K562 (cell line): ENCODE measurements around the gene TREH. TPM values are rescaled to one million over a fixed set of nuclear protein-coding genes. Genes with fewer than 3 reads are reported as not detected.
A peak's percentile ranks its signal among the peaks of the same experiment; 100 is the strongest.

ENCODE experiments used
- CBFA2T3 ChIP-seq: fragments of 450-650 bp; IDR thresholded peaks from 2 replicates; pipeline ENCODE4 v1.6.1; 2017
- ELF4 ChIP-seq: fragments of 450-650 bp; formaldehyde crosslinking; IDR thresholded peaks from 2 replicates; pipeline ENCODE4 v1.4.0; 2022; ENCODE audit warnings: missing genetic modification characterization
- HIVEP1 ChIP-seq: fragments of 250-450 bp; sonication (Bioruptor Pico); IDR thresholded peaks from 2 replicates; pipeline ENCODE4 v1.4.0; 2020; ENCODE audit warnings: mild to moderate bottlenecking
- MCM7 ChIP-seq, 2 experiments: fragments of 450-650 bp; IDR thresholded peaks; 2 replicates each; pipeline ENCODE4 v1.6.1; 2016 to 2018
- MLLT1 ChIP-seq, 2 experiments: fragments of 450-650 bp; IDR thresholded peaks; 2 replicates each; pipeline ENCODE4 v1.6.1; 2016
- NCOR1 ChIP-seq: fragments of 450-650 bp; IDR thresholded peaks from 2 replicates; pipeline ENCODE4 v1.6.1; 2016; ENCODE audit warnings: mild to moderate bottlenecking, moderate library complexity
- SMARCE1 ChIP-seq: fragments of 450-650 bp; IDR thresholded peaks from 2 replicates; pipeline ENCODE4 v1.7.1; 2016; ENCODE audit warnings: mild to moderate bottlenecking
- ZNF277 ChIP-seq: fragments of 250-450 bp; sonication (Bioruptor Pico); IDR thresholded peaks from 2 replicates; pipeline ENCODE4 v1.8.0; 2022; ENCODE audit warnings: inconsistent platforms, mild to moderate bottlenecking, moderate library complexity, borderline replicate concordance
- ZNF3 ChIP-seq: fragments of 250-450 bp; sonication (Bioruptor Pico); IDR thresholded peaks from 2 replicates; pipeline ENCODE4 v1.5.0; 2021; ENCODE audit warnings: mild to moderate bottlenecking, moderate library complexity
- ZNF436 ChIP-seq: fragments of 250-450, 450-650 bp; sonication (Bioruptor Pico); formaldehyde crosslinking; IDR thresholded peaks from 2 replicates; pipeline ENCODE4 v1.7.0; 2020; ENCODE audit warnings: mild to moderate bottlenecking
- ZNF592 ChIP-seq: fragments of 450-650 bp; IDR thresholded peaks from 2 replicates; pipeline ENCODE4 v1.6.1; 2017; ENCODE audit warnings: antibody characterized with exemption, mild to moderate bottlenecking
- ZNF668 ChIP-seq: fragments of 250-450 bp; sonication (Bioruptor Pico); IDR thresholded peaks from 2 replicates; pipeline ENCODE4 v1.8.0; 2022; ENCODE audit warnings: mild to moderate bottlenecking, inconsistent platforms
- polyA plus RNA-seq, 8 experiments: library from polyadenylated mRNA; depleted of rRNA in 4 of 8; stranded (reverse) in 5 of 8; unstranded in 3 of 8; fragments of >200 nt; fragmentation: Nextera tagmentation in 2 of 8; fragmentation: Illumina TruSeq in 1 of 8; extraction: Ambion mirVana in 2 of 8; extraction: Trizol in 1 of 8; gene quantifications; 2 replicates each; pipeline versions ENCODE4 v1.2.1 to v1.2.3, GENCODE V29; 2011 to 2014; ENCODE audit warnings: inconsistent platforms in 1 of 8, missing spikeins in 1 of 8
- total RNA-seq, 7 experiments: library from RNA; depleted of rRNA in 6 of 7; stranded (reverse); fragments of >200 nt in 6 of 7; fragmentation: Illumina TruSeq in 2 of 7; extraction: Trizol in 2 of 7; gene quantifications; 2 replicates each; pipeline versions ENCODE4 v1.2.1 to v1.2.3, GENCODE V29; 2011 to 2021; ENCODE audit warnings: low replicate concordance in 1 of 7

Gene TREH
- total and polyA plus RNA-seq, 9 of the 15 experiments (the other 6 are each of a cell fraction or from before 2014, with no cell fraction given) = 0.09 to 0.20 (median 0.11) TPM; not detected in 6

- TF ChIP-seq MLLT1 (IDR thresholded peaks at IDR 0.05) (no peak), ZNF3 (CRISPR knock-in tag) (no peak), ZNF277 (CRISPR knock-in tag) (no peak), ZNF592 (peak; percentile 36; the same call in 1 of the 2 replicates), HIVEP1 (CRISPR knock-in tag) (no peak), ZNF436 (CRISPR knock-in tag) (no peak), ELF4 (no peak), SMARCE1 (peak; percentile 79), CBFA2T3 (peak; percentile 90), NCOR1 (peak; percentile 70), ZNF668 (CRISPR knock-in tag) (no peak), MCM7 (IDR thresholded peaks at IDR 0.05) (no peak)
Measured at GRCh38 chr11:118715837-118716260, 36.4 kb upstream of the TREH start (continued).
